ENCODE results near the gene FOXJ1. TPM values are rescaled to one million over a fixed set of nuclear protein-coding genes. Genes with fewer than 3 reads are reported as not detected.

Gene FOXJ1
- total and polyA plus RNA-seq, 4 donors = 32.5 to 95.0 (median 50.3) TPM

DNA sequence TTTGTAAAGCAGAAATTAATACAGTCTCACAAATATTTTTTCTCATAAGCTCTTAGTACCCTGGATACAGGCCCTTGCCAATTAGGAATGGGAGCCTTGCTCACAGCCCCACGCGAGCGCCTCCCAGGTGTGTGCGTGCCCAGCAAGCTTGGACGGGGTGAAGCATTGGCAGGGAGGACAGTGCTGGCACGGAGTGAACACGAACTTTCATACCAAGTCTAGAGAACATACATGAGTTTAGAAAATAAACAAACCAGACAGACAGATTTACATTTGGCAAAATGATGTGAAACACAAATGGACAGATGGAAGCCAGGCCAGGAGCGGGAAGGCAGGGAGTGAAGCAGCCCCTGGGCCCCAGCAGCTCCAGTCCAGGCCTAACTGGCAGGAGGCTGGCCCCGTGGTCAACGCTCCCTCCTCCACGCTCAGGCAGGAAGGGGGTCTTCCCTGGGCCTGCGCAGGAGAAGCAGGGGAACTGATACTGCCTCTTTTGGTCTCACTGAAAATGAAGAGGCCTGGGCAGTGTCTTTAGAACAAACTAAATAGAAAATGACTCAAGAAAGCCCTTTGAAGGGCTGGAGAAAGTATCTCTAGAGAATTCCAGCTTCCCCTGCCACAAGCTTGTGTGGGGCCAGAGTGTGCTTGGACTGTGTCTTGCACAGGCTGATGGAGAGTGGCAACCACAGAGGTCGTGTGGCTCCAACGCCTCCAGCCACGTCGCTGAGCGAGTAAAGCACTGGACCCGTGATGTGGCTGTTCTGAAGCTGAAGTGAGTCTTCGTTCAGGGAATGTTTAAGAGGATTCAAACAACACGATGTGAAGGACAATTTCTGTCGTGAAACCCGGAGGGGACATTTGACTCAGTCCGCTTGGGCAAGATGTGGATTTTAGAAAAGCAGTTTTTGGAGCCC lies 9.9 kb upstream of the FOXJ1 start:
- no peak for DNase-seq
- TF ChIP-seq, protein P1, sequence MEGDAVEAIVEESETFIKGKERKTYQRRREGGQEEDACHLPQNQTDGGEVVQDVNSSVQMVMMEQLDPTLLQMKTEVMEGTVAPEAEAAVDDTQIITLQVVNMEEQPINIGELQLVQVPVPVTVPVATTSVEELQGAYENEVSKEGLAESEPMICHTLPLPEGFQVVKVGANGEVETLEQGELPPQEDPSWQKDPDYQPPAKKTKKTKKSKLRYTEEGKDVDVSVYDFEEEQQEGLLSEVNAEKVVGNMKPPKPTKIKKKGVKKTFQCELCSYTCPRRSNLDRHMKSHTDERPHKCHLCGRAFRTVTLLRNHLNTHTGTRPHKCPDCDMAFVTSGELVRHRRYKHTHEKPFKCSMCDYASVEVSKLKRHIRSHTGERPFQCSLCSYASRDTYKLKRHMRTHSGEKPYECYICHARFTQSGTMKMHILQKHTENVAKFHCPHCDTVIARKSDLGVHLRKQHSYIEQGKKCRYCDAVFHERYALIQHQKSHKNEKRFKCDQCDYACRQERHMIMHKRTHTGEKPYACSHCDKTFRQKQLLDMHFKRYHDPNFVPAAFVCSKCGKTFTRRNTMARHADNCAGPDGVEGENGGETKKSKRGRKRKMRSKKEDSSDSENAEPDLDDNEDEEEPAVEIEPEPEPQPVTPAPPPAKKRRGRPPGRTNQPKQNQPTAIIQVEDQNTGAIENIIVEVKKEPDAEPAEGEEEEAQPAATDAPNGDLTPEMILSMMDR (IDR thresholded peaks at IDR 0.05; ENCODE audit: control extremely low read depth, extremely low read depth) = no peak
- Histone ChIP-seq H3K9ac (ENCODE audit: insufficient read depth in 1 of 2, low read length in 2 of 2) (no peak overlapping the region), H3K9me3 (ENCODE audit: control insufficient read depth in 4 of 4, insufficient read depth in 3 of 4, low read length in 3 of 4) (no peaks in the 10 kb centered on the region), H3K27me3 (ENCODE audit: control insufficient read depth in 3 of 3, insufficient read depth in 3 of 3, low read length in 2 of 3) (no peaks in the 10 kb centered on the region), H3K4me3 (no peak overlapping the region), H3K4me1 (ENCODE audit: control insufficient read depth in 5 of 5, insufficient read depth in 5 of 5, low read length in 5 of 5) (peaks cover 0 to 8% (median 4%) of the 10 kb centered on the region in 5 donors), H3K27ac (ENCODE audit: low read depth in 1 of 2, low read length in 1 of 2) (no peak overlapping the region), H3K36me3 (ENCODE audit: control insufficient read depth in 4 of 4, insufficient read depth in 4 of 4, low read length in 4 of 4) (peaks cover 0 to 2% (median 0%) of the 10 kb centered on the region in 4 donors)
- ATAC-seq (ENCODE audit: insufficient read depth, low FRiP score) = no peak
- WGBS, 2 donors = 89% methylated on average over 23 of the region's 23 CpGs

DNA sequence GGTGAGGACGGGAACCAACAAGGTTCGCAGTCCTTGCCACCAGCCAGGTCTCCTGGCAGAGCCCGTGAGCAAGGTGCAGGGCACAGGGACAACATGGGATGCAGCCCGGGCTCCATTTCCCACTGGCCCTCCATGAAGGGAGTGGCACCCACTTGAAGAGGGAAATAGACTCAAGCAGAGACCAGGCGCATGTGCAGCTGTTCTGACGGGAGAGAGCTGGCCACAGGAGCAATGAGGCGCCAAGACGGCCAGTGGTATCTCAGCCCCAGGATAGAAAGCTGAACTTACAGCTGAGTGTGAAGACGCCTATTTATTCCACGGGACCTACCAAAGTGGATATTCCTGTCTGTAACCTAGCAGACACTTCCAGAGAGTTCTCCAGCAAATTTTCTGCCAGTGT lies 8.2 kb upstream of the FOXJ1 start:
- Histone ChIP-seq H3K4me3 (no peak overlapping the region), H3K27ac (ENCODE audit: low read depth in 1 of 2, low read length in 1 of 2) (no peak overlapping the region), H3K4me1 (ENCODE audit: control insufficient read depth in 5 of 5, insufficient read depth in 5 of 5, low read length in 5 of 5) (peaks cover 0 to 11% (median 4%) of the 10 kb centered on the region in 5 donors), H3K36me3 (ENCODE audit: control insufficient read depth in 4 of 4, insufficient read depth in 4 of 4, low read length in 4 of 4) (peaks cover 0 to 2% (median 0%) of the 10 kb centered on the region in 4 donors), H3K9me3 (ENCODE audit: control insufficient read depth in 4 of 4, insufficient read depth in 3 of 4, low read length in 3 of 4) (no peaks in the 10 kb centered on the region), H3K27me3 (ENCODE audit: control insufficient read depth in 3 of 3, insufficient read depth in 3 of 3, low read length in 2 of 3) (no peaks in the 10 kb centered on the region), H3K9ac (ENCODE audit: insufficient read depth in 1 of 2, low read length in 2 of 2) (no peak overlapping the region)
- TF ChIP-seq, protein P1 (IDR thresholded peaks at IDR 0.05; ENCODE audit: control extremely low read depth, extremely low read depth) = no peak
- no peak for DNase-seq
- no peak for ATAC-seq (ENCODE audit: insufficient read depth, low FRiP score)
- 84 to 89% methylated on average over 10 of the region's 10 CpGs for WGBS, 2 donors

DNA sequence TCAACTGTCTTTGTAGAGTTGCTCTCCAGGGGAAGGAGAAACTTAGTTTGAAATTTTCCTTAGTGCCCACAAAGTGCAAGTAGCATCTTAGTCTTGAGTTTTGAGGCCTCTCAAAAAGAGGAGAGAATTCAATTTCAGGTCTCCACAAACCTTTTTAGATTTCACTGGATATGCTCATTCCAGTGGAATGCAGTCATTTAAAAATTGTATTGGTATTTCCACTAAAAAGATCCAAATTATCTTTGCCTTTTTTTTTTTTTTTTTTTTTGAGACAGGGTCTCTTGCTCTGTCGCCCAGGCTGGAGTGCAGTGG lies 6.9 kb upstream of the FOXJ1 start:
- Histone ChIP-seq H3K4me1 (ENCODE audit: control insufficient read depth in 5 of 5, insufficient read depth in 5 of 5, low read length in 5 of 5) (peaks cover 0 to 13% (median 4%) of the 10 kb centered on the region in 5 donors), H3K4me3 (no peak overlapping the region), H3K9me3 (ENCODE audit: control insufficient read depth in 4 of 4, insufficient read depth in 3 of 4, low read length in 3 of 4) (no peaks in the 10 kb centered on the region), H3K9ac (ENCODE audit: insufficient read depth in 1 of 2, low read length in 2 of 2) (no peak overlapping the region), H3K36me3 (ENCODE audit: control insufficient read depth in 4 of 4, insufficient read depth in 4 of 4, low read length in 4 of 4) (peaks cover 0 to 2% (median 0%) of the 10 kb centered on the region in 4 donors), H3K27ac (ENCODE audit: low read depth in 1 of 2, low read length in 1 of 2) (no peak overlapping the region), H3K27me3 (ENCODE audit: control insufficient read depth in 3 of 3, insufficient read depth in 3 of 3, low read length in 2 of 3) (peaks cover 0 to 2% (median 0%) of the 10 kb centered on the region in 3 donors)
- ATAC-seq (ENCODE audit: insufficient read depth, low FRiP score) (no peak), DNase-seq (no peak)
- WGBS, 2 donors = 88 to 100% methylated on average over 1 of the region's 1 CpG
- TF ChIP-seq, protein P1 (IDR thresholded peaks at IDR 0.05; ENCODE audit: control extremely low read depth, extremely low read depth) = no peak

Measured in lung (tissue), 12 donors.